Activated B cell treated with CpG ODN at 0.5 μM for 24 hours (primary cell): ENCODE results near the gene BASP1. TPM values are rescaled to one million over a fixed set of nuclear protein-coding genes. Genes with fewer than 3 reads are reported as not detected.
"Not testable (repeated sequence)": the region's sequence is repeated elsewhere in the genome, so short reads cannot be mapped to it uniquely, and the experiment has no call there.

Experiments used
- ATAC-seq: fragments of 200-7000 bp; cut with Tn5 transposase; one replicate; pipeline ENCODE4 v1.10.0; 2021; ENCODE audit warnings: low read depth, mild to moderate bottlenecking, moderate library complexity
- CTCF ChIA-PET: fragments of 350-600 bp; sonication (Branson Sonifier 250); formaldehyde crosslinking; loops from one replicate; lab custom pipeline; 2021; ENCODE audit warnings: antibody characterized with exemption; lab: Charles Lee
- POLR2A ChIA-PET: fragments of 350-600 bp; sonication (Branson Sonifier 250); formaldehyde crosslinking; loops from one replicate; lab custom pipeline; 2021; ENCODE audit warnings: antibody characterized with exemption; lab: Charles Lee
- DNase-seq: peaks from one replicate; pipeline ENCODE4 v3.0.0; 2022
- H3K27ac Mint-ChIP-seq: one replicate; pipeline ENCODE4 v1.8.0; 2020; ENCODE audit warnings: mixed read lengths
- H3K27me3 Mint-ChIP-seq: one replicate; pipeline ENCODE4 v1.8.0; 2021; ENCODE audit warnings: mixed read lengths
- H3K36me3 Mint-ChIP-seq: one replicate; pipeline ENCODE4 v1.8.0; 2021; ENCODE audit warnings: low read depth, mixed read lengths
- H3K4me1 Mint-ChIP-seq: one replicate; pipeline ENCODE4 v1.8.0; 2021; ENCODE audit warnings: mixed read lengths
- H3K4me3 Mint-ChIP-seq: one replicate; pipeline ENCODE4 v1.8.0; 2020; ENCODE audit warnings: mild to moderate bottlenecking, mixed read lengths
- H3K9me3 Mint-ChIP-seq: one replicate; pipeline ENCODE4 v1.8.0; 2020; ENCODE audit warnings: mixed read lengths
- intact Hi-C: fragments of 100-400 bp; cut with micrococcal nuclease; formaldehyde crosslinking; loops from one replicate; pipeline ENCODE4 v1.15.1; 2024
- total RNA-seq: library from RNA; stranded (reverse); gene quantifications from 2 replicates; pipeline ENCODE4 v1.2.3, GENCODE V29; 2022
- TF ChIP-seq, protein P1 (sequence below): fragments of 200-600 bp; IDR thresholded peaks from one replicate; pipeline ENCODE4 v1.8.0; 2022; ENCODE audit warnings: antibody characterized with exemption, mild to moderate bottlenecking

Gene BASP1
- total RNA-seq, 1 donor from 2014 or later = 316 TPM

DNA sequence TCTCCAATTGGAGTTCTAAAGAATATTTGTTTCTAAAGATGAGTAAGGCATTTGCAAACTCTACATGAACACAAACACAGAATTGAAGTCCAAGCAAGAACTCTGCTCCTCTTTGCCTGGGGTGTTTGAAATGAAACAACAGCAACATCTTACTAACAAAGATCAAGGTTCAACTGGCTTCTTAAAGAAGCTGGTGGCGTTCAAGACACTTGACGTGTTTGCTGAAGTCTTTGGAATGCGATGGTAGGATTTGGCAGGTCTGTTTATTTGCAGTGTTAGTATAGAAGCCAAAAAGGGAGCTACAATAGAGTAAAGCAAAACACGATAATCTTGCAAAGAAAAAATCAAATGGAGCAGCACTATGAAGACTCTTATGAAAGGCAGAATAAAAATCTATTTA lies 94.9 kb downstream of the BASP1 start:
- H3K27me3 Mint-ChIP-seq = no peaks in the 10 kb centered on the region
- DNase-seq (no peak), ATAC-seq (no peak)
- TF ChIP-seq, protein P1, sequence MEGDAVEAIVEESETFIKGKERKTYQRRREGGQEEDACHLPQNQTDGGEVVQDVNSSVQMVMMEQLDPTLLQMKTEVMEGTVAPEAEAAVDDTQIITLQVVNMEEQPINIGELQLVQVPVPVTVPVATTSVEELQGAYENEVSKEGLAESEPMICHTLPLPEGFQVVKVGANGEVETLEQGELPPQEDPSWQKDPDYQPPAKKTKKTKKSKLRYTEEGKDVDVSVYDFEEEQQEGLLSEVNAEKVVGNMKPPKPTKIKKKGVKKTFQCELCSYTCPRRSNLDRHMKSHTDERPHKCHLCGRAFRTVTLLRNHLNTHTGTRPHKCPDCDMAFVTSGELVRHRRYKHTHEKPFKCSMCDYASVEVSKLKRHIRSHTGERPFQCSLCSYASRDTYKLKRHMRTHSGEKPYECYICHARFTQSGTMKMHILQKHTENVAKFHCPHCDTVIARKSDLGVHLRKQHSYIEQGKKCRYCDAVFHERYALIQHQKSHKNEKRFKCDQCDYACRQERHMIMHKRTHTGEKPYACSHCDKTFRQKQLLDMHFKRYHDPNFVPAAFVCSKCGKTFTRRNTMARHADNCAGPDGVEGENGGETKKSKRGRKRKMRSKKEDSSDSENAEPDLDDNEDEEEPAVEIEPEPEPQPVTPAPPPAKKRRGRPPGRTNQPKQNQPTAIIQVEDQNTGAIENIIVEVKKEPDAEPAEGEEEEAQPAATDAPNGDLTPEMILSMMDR = no peak
- H3K36me3 Mint-ChIP-seq = no peaks in the 10 kb centered on the region
- ChIA-PET POLR2A (no interaction called here), CTCF (no interaction called here)
- no peaks in the 10 kb centered on the region for H3K9me3 Mint-ChIP-seq
- H3K27ac Mint-ChIP-seq = no peak overlapping the region
- intact Hi-C loops = no loop called here
- H3K4me3 Mint-ChIP-seq = no peak overlapping the region
- peaks cover 29% of the 10 kb centered on the region for H3K4me1 Mint-ChIP-seq

DNA sequence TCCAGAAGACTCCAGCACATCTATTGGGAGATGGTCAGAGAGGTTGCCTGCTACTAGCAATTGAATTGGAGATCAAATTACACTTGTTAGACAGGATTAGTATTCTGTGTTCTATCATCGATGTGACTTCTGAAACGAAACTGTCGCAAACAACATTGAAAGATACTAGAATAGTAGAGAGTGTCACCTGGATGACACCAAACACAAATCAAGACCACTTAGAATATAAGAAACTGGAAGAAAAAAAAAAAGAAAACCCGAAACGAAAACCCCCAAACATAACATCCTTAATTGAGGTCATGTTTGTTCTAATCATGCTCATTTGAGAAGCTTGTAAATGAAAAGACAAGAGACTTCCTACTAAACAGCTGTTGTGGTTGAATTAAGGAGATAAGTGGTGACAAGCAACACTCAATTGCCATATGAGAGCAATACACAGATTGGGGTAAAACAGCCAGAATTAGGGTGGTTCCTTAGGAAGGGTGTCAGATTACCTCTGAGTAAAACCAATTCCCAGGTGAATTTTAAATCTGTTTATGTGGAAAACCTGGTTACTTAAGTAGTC lies 97.6 kb downstream of the BASP1 start:
- Mint-ChIP-seq H3K27ac (no peak overlapping the region), H3K4me1 (peaks cover 56% of the 10 kb centered on the region), H3K9me3 (peaks cover 2% of the 10 kb centered on the region), H3K27me3 (no peaks in the 10 kb centered on the region), H3K36me3 (no peaks in the 10 kb centered on the region), H3K4me3 (peak overlapping the region; percentile 44)
- TF ChIP-seq, protein P1 = no peak
- POLR2A ChIA-PET = interaction anchor here (0.6 to 4.5 kb wide), 5 partner anchors 21 to 146 kb away, joined by 3 to 116 read pairs (median 4); partner anchors contain the start of gene BASP1
- intact Hi-C loops = loop anchor here (5.0 kb wide), 1 partner anchor 122 kb away; no protein-coding TSS in a partner anchor
- CTCF ChIA-PET = interaction anchor here (1.0 kb wide), 1 partner anchor 99 kb away, joined by 4 read pairs; no protein-coding TSS in a partner anchor
- ATAC-seq = no peak
- no peak for DNase-seq

DNA sequence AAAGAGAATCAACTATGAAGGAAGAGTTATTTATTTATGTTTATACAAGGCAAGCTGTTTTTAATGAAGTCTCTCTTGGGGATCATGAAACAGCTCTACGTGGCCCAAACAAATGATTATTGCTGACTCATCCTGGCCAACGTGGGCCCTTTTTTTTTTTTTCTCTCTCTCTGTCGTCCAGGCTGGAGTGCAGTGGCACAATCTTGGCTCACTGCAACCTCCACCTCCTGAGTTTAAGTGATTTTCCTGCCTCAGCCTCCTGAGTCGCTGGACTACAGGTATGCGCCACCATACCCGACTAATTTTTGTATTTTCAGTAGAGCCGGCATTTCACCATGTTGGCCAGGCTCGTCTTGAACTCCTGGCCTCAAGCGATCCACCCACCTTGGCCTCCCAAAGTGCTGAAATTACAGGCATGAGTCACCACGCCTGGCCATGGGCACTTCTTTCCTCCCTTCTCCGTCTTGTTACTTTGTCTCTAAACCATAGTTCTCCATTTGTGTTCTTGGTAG lies 98.3 kb downstream of the BASP1 start:
- ChIA-PET CTCF (interaction anchor here (1.0 to 1.9 kb wide), 2 partner anchors 99 to 100 kb away, joined by 4 to 10 read pairs; no protein-coding TSS in a partner anchor), POLR2A (interaction anchor here (0.6 to 4.5 kb wide), 5 partner anchors 21 to 146 kb away, joined by 3 to 116 read pairs (median 4); partner anchors contain the start of gene BASP1)
- ATAC-seq = no peak
- TF ChIP-seq, protein P1 = no peak
- intact Hi-C loops = loop anchor here (5.0 kb wide), 1 partner anchor 122 kb away; no protein-coding TSS in a partner anchor
- Mint-ChIP-seq H3K9me3 (peaks cover 2% of the 10 kb centered on the region), H3K27me3 (no peaks in the 10 kb centered on the region), H3K27ac (peak overlapping the region; percentile 53), H3K36me3 (no peaks in the 10 kb centered on the region), H3K4me1 (peaks cover 62% of the 10 kb centered on the region), H3K4me3 (no peak overlapping the region)
- no peak for DNase-seq

DNA sequence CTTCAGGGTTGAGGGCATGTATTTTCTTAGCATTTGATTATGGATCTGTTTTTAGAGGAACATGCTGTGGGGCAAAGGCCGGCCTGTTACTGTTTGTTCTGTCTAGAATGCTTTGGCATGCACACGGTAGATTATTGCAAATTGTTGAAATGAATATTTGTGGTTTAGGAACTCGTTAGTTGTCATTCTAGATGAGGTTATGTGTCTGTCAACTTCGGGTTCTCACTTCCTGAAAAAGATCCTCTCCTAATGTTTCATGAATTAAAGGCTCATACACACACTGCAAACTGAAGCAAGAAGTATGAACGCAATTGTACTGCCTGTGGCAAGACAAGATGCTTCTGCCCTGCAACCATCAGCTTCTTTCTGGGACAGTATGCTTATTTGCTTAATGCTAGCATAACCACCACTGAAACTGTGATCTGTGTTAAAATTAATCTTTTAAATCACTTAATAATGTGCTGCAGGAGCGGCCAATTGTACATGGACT lies 99.6 kb downstream of the BASP1 start:
- H3K9me3 Mint-ChIP-seq = peaks cover 2% of the 10 kb centered on the region
- POLR2A ChIA-PET = interaction anchor here (0.9 to 4.5 kb wide), 7 partner anchors 36 to 100 kb away, joined by 3 to 116 read pairs (median 8); partner anchors contain the start of gene BASP1
- H3K4me3 Mint-ChIP-seq = peak overlapping the region; percentile 82
- TF ChIP-seq, protein P1 = no peak
- intact Hi-C loops = loop anchor here (1.0 to 5.0 kb wide), 7 partner anchors 35 to 120 kb away; no protein-coding TSS in a partner anchor
- peak overlapping the region; percentile 92 for H3K27ac Mint-ChIP-seq
- no peaks in the 10 kb centered on the region for H3K27me3 Mint-ChIP-seq
- ATAC-seq = peak; percentile 68
- no peaks in the 10 kb centered on the region for H3K36me3 Mint-ChIP-seq
- no peak for DNase-seq
- H3K4me1 Mint-ChIP-seq = peaks cover 62% of the 10 kb centered on the region
- CTCF ChIA-PET = interaction anchor here (1.9 kb wide), 1 partner anchor 101 kb away, joined by 10 read pairs; no protein-coding TSS in a partner anchor

DNA sequence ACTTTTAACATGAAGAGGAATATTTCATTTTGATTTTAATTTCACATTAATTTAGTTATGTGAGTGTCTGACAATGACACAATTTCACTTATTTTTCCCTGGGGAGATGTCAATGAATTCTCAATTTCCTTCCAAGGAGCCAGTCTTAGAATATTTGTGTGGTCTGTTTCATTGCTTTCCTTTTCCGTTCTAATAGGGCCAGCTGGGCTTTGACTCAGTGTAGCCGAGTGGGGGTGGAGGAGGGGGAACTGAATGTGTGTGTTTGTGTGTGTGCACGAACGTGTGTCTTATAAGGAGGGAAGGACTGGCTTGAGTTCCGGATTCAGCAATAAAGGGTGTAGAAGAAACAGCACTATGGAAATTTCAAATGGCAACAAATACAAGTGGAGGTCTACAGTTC lies 100.0 kb downstream of the BASP1 start:
- H3K4me3 Mint-ChIP-seq = peak overlapping the region; percentile 82
- H3K27me3 Mint-ChIP-seq = no peaks in the 10 kb centered on the region
- ATAC-seq (peak; percentile 39), DNase-seq (no peak)
- no peaks in the 10 kb centered on the region for H3K36me3 Mint-ChIP-seq
- CTCF ChIA-PET = interaction anchor here (0.6 to 1.9 kb wide), 2 partner anchors 101 to 940 kb away, joined by 3 to 10 read pairs; no protein-coding TSS in a partner anchor
- H3K9me3 Mint-ChIP-seq = peaks cover 2% of the 10 kb centered on the region
- TF ChIP-seq, protein P1 = no peak
- peaks cover 62% of the 10 kb centered on the region for H3K4me1 Mint-ChIP-seq
- intact Hi-C loops = loop anchor here (1.0 to 5.0 kb wide), 7 partner anchors 35 to 120 kb away; no protein-coding TSS in a partner anchor
- POLR2A ChIA-PET = interaction anchor here (1.0 to 4.5 kb wide), 7 partner anchors 37 to 103 kb away, joined by 3 to 116 read pairs (median 8); partner anchors contain the start of gene BASP1
- H3K27ac Mint-ChIP-seq = peak overlapping the region; percentile 92

DNA sequence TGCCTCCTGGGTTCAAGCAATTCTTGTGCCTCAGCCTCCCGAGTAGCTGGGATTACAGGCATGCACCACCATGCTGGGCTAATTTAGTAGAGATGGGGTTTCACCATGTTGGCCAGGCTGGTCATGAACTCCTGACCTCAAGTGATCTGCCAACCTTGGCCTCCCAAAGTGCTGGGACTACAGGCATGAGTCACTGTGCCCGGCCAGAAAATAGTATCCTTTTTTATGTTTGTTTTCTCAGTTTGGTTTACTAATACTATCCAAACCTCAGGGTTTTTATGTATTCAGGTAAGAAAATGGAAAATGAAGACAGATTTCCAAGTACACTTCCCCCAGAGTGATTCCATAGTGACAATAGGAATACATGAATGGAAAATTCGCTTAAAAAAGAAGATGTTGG lies 101.7 kb downstream of the BASP1 start:
- Mint-ChIP-seq H3K4me1 (peaks cover 62% of the 10 kb centered on the region), H3K27ac (peak overlapping the region; percentile 92), H3K4me3 (peak overlapping the region; percentile 82)
- DNase-seq, H3K27me3 Mint-ChIP-seq, CTCF ChIA-PET, ATAC-seq, H3K36me3 Mint-ChIP-seq, H3K9me3 Mint-ChIP-seq: not testable (repeated sequence)
- intact Hi-C loops = loop anchor here (2.0 to 5.0 kb wide), 2 partner anchors 24 to 118 kb away; no protein-coding TSS in a partner anchor
- POLR2A ChIA-PET = interaction anchor here (0.7 to 4.5 kb wide), 23 partner anchors 8 to 346 kb away, joined by 3 to 116 read pairs (median 8); partner anchors contain the start of gene BASP1
